ENCODE results near the gene KCNMA1. TPM values are rescaled to one million over a fixed set of nuclear protein-coding genes. Genes with fewer than 3 reads are reported as not detected.

The KCNMA1 gene
- polyA plus RNA-seq, 1 donor from 2014 or later = 60.8 TPM

GRCh38 chr10:77380723-77381122, 256.9 kb downstream of the KCNMA1 start:
- Histone ChIP-seq H3K4me2 (ENCODE audit: low read length) (no peak overlapping the region), H3F3A (ENCODE audit: insufficient read depth, low read length, poor library complexity, severe bottlenecking) (no peaks in the 10 kb centered on the region), H3K36me3 (ENCODE audit: insufficient read depth, low read length) (no peaks in the 10 kb centered on the region), H3K9me2 (ENCODE audit: insufficient read depth, low read length) (no peaks in the 10 kb centered on the region), H3K27me3 (ENCODE audit: insufficient read depth, low read depth, low read length) (no peaks in the 10 kb centered on the region), H3K4me3 (ENCODE audit: low read length) (no peak overlapping the region), H3K79me2 (replicated peaks; ENCODE audit: insufficient read depth, low read length) (no peaks in the 10 kb centered on the region), H3K9me3 (ENCODE audit: low read length) (no peaks in the 10 kb centered on the region), H3K9ac (ENCODE audit: low read length) (no peak overlapping the region), H4K20me1 (ENCODE audit: insufficient read depth) (no peaks in the 10 kb centered on the region), H3K27ac (ENCODE audit: low read length) (no peak overlapping the region), H2AFZ (ENCODE audit: low read depth, low read length) (no peak overlapping the region)
- no peak for TF ChIP-seq MXI1 (conservative IDR thresholded peaks at IDR 0.05; ENCODE audit: poor library complexity, severe bottlenecking)
- TF ChIP-seq REST (IDR thresholded peaks at IDR 0.05; ENCODE audit: borderline replicate concordance) = no peak

- H3K27ac ChIP-seq (ENCODE audit: low read length) = no peak overlapping the region
- no peak overlapping the region for H3K4me2 ChIP-seq (ENCODE audit: low read length)
- no peaks in the 10 kb centered on the region for H3K27me3 ChIP-seq (ENCODE audit: insufficient read depth, low read depth, low read length)
These were observed 257.4 kb downstream of the KCNMA1 start for GRCh38 chr10:77380191-77380590.

More at GRCh38 chr10:77380191-77380590, 257.4 kb downstream of the KCNMA1 start:
- no peaks in the 10 kb centered on the region for H3K9me2 ChIP-seq (ENCODE audit: insufficient read depth, low read length)
- no peak overlapping the region for H3K9ac ChIP-seq (ENCODE audit: low read length)
- no peaks in the 10 kb centered on the region for H3K36me3 ChIP-seq (ENCODE audit: insufficient read depth, low read length)
- TF ChIP-seq TAF1 (IDR thresholded peaks at IDR 0.05; ENCODE audit: low read depth) = no peak
- no peak for TF ChIP-seq CTCF (IDR thresholded peaks at IDR 0.05; ENCODE audit: poor library complexity, severe bottlenecking)
- no peak for TF ChIP-seq MXI1 (conservative IDR thresholded peaks at IDR 0.05; ENCODE audit: poor library complexity, severe bottlenecking)
- no peak for TF ChIP-seq POLR2AphosphoS5 (IDR thresholded peaks at IDR 0.05)
- TF ChIP-seq SMC3 (conservative IDR thresholded peaks at IDR 0.05; ENCODE audit: poor library complexity) = no peak
- TF ChIP-seq REST (IDR thresholded peaks at IDR 0.05; ENCODE audit: borderline replicate concordance) = no peak
- TF ChIP-seq EZH2 (IDR thresholded peaks at IDR 0.05; ENCODE audit: borderline replicate concordance, insufficient read depth, low read length, poor library complexity, severe bottlenecking) = no peak
- TF ChIP-seq EP300 (conservative IDR thresholded peaks at IDR 0.05; ENCODE audit: poor library complexity, severe bottlenecking) = no peak
- no peak for TF ChIP-seq RAD21 (conservative IDR thresholded peaks at IDR 0.05)
- no peaks in the 10 kb centered on the region for H3K79me2 ChIP-seq (replicated peaks; ENCODE audit: insufficient read depth, low read length)
- no peaks in the 10 kb centered on the region for H4K20me1 ChIP-seq (ENCODE audit: insufficient read depth)
- H2AFZ ChIP-seq (ENCODE audit: low read depth, low read length) = no peak overlapping the region
- no peaks in the 10 kb centered on the region for H3F3A ChIP-seq (ENCODE audit: insufficient read depth, low read length, poor library complexity, severe bottlenecking)
- no peak overlapping the region for H3K4me3 ChIP-seq (ENCODE audit: low read length)
- no peaks in the 10 kb centered on the region for H3K9me3 ChIP-seq (ENCODE audit: low read length)

Measured in neural cell (in vitro differentiated cells).